Common myeloid progenitor, CD34-positive (primary cell): Measurements from ENCODE around the gene ZNF331.

ENCODE experiments used
- CTCF ChIA-PET: fragments of 350-600 bp; sonication (Branson Sonifier 250); formaldehyde crosslinking; loops from one replicate; lab custom pipeline; 2021; ENCODE audit warnings: antibody characterized with exemption; lab: Charles Lee
- POLR2A ChIA-PET: fragments of 350-600 bp; sonication (Branson Sonifier 250); formaldehyde crosslinking; loops from one replicate; lab custom pipeline; 2021; ENCODE audit warnings: antibody characterized with exemption; lab: Charles Lee
- DNase-seq, 3 donors: peaks; one replicate each; pipeline versions ENCODE4 v3.0.0 to v3.0.0-alpha.2; 2013
- H3K27ac ChIP-seq, 2 experiments: 1 replicate in 1 of 2; 2 replicates in 1 of 2; pipeline ENCODE4 v1.7.0; 2013; ENCODE audit warnings: inconsistent platforms in 2 of 2, low read length in 2 of 2, mild to moderate bottlenecking in 2 of 2, low read depth in 1 of 2, moderate library complexity in 1 of 2; ENCODE audit not compliant: severe bottlenecking in 2 of 2, insufficient read depth in 1 of 2, poor library complexity in 1 of 2
- H3K27me3 ChIP-seq, 5 experiments: replicated peaks in 2 of 5; 1 replicate in 3 of 5; 2 replicates in 2 of 5; pipeline versions ENCODE4 v1.6.1 to v1.7.0; 2013; ENCODE audit warnings: low read length in 4 of 5, mild to moderate bottlenecking in 2 of 5, moderate library complexity in 2 of 5, inconsistent platforms in 1 of 5; ENCODE audit not compliant: insufficient read depth in 5 of 5, control insufficient read depth in 4 of 5
- H3K36me3 ChIP-seq, 4 experiments: 1 replicate in 2 of 4; 2 replicates in 2 of 4; pipeline versions ENCODE4 v1.6.1 to v1.7.0; 2013; ENCODE audit warnings: low read length in 3 of 4, control low read depth in 1 of 4, mild to moderate bottlenecking in 1 of 4; ENCODE audit not compliant: control insufficient read depth in 4 of 4, insufficient read depth in 4 of 4
- H3K4me1 ChIP-seq, 4 experiments: 1 replicate in 3 of 4; 2 replicates in 1 of 4; pipeline versions ENCODE4 v1.6.1 to v1.7.1; 2013; ENCODE audit warnings: low read length in 3 of 4, mild to moderate bottlenecking in 3 of 4, control low read depth in 1 of 4, inconsistent platforms in 1 of 4, moderate library complexity in 1 of 4; ENCODE audit not compliant: control insufficient read depth in 4 of 4, insufficient read depth in 4 of 4; ENCODE audit errors: control extremely low read depth in 1 of 4
- H3K4me3 ChIP-seq, 7 experiments: 1 replicate in 4 of 7; 2 replicates in 3 of 7; pipeline versions ENCODE4 v1.5.1 to v1.7.0; 2013; ENCODE audit warnings: mild to moderate bottlenecking in 7 of 7, low read length in 6 of 7, moderate library complexity in 6 of 7, inconsistent platforms in 2 of 7, low read depth in 2 of 7, control low read depth in 1 of 7; ENCODE audit not compliant: insufficient read depth in 4 of 7, control insufficient read depth in 1 of 7; ENCODE audit errors: extremely low read depth in 1 of 7
- H3K9me3 ChIP-seq, 5 experiments: 1 replicate in 4 of 5; 2 replicates in 1 of 5; pipeline versions ENCODE4 v1.6.1 to v1.7.1; 2013; ENCODE audit warnings: low read length in 4 of 5, mild to moderate bottlenecking in 2 of 5, inconsistent platforms in 1 of 5, low read depth in 1 of 5, moderate library complexity in 1 of 5; ENCODE audit not compliant: control insufficient read depth in 4 of 5, insufficient read depth in 2 of 5; ENCODE audit errors: control extremely low read depth in 1 of 5
- WGBS: methylation state at CpG from one replicate; pipeline ENCODE4 v1.1.5; 2013; ENCODE audit not compliant: insufficient coverage; 5-methylcytosine and 5-hydroxymethylcytosine counted together

The ZNF331 gene

DNA sequence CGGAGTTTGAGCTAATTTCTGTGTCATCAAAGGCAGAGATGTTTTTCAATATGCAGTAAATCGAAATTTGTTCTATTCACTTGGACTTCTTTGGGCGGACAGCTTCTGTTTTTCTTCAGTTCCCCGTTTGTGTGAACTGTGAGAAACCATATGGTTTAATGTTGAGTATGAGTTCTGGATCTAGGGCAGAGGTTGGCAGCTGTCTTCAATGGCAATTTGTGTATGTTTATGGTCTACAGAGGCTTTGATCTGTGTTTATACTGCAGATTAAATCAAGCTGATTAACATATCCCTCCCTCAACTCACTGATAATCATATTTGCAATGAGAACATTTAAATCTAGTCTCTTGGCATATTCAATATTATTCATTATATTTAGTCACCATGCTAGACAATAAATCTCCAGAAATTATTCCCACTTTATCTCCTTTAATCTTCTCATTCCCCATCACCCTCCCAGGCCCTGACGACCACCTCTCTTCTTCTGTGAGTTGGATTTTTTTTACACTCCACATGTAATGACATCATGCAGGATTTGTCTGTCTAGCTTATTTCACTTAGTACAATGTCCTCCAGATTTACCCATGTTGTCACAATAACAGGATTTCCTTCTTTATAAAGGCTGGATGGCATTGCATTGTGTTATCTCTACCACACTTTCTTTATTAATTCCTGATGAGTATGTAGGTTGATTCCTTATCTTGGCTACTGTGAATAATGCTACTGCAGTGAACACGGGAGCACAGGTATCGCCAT is 9.0 kb downstream of the ZNF331 start:
- Histone ChIP-seq H3K9me3 (no peaks in the 10 kb centered on the region), H3K27me3 (no peaks in the 10 kb centered on the region), H3K4me3 (no peak overlapping the region), H3K36me3 (peaks cover 0 to 10% (median 5%) of the 10 kb centered on the region in 4 experiments), H3K27ac (no peak overlapping the region), H3K4me1 (no peaks in the 10 kb centered on the region)
- ChIA-PET POLR2A (no interaction called here), CTCF (interaction anchor here (1.4 kb wide), 1 partner anchor 9 kb away, joined by 3 read pairs; the partner anchor contains the start of gene ZNF331)
- DNase-seq, result no peak
- 85% methylated on average over 5 of the region's 7 CpGs for WGBS

- H3K9me3 ChIP-seq, result no peaks in the 10 kb centered on the region
- H3K4me3 ChIP-seq, result no peak overlapping the region
- no peak overlapping the region for H3K27ac ChIP-seq
- WGBS, result 95% methylated on average over 2 of the region's 3 CpGs
- CTCF ChIA-PET, result no interaction called here
- POLR2A ChIA-PET, result no interaction called here
- DNase-seq, result no peak
- peaks cover 0 to 6% (median 3%) of the 10 kb centered on the region in 4 experiments for H3K36me3 ChIP-seq
- peaks cover 0 to 5% (median 0%) of the 10 kb centered on the region in 4 experiments for H3K4me1 ChIP-seq
- no peaks in the 10 kb centered on the region for H3K27me3 ChIP-seq
These were observed 11.4 kb downstream of the ZNF331 start for GRCh38 chr19:53549340-53549739.

GRCh38 chr19:53552001-53552721 is 14.2 kb downstream of the ZNF331 start:
- peaks cover 0 to 8% (median 0%) of the 10 kb centered on the region in 4 experiments for H3K4me1 ChIP-seq
- H3K27me3 ChIP-seq, result no peaks in the 10 kb centered on the region
- no peak overlapping the region for H3K4me3 ChIP-seq
- no peaks in the 10 kb centered on the region for H3K9me3 ChIP-seq
- H3K27ac ChIP-seq, result no peak overlapping the region
- peaks cover 0 to 2% (median under 1%) of the 10 kb centered on the region in 4 experiments for H3K36me3 ChIP-seq
- CTCF ChIA-PET, result no interaction called here
- WGBS, result 94% methylated on average over 3 of the region's 6 CpGs
- DNase-seq, result no peak
- POLR2A ChIA-PET, result no interaction called here

GRCh38 chr19:53553156-53553555 is 15.2 kb downstream of the ZNF331 start:
- H3K27me3 ChIP-seq, result no peaks in the 10 kb centered on the region
- H3K36me3 ChIP-seq, result peaks cover 0 to 8% (median 4%) of the 10 kb centered on the region in 4 experiments
- H3K4me3 ChIP-seq, result peak overlapping the region in 2 of 7 experiments; percentile 73 to 84
- H3K4me1 ChIP-seq, result peaks cover 0 to 8% (median 0%) of the 10 kb centered on the region in 4 experiments
- no peak overlapping the region for H3K27ac ChIP-seq
- CTCF ChIA-PET, result no interaction called here
- H3K9me3 ChIP-seq, result no peaks in the 10 kb centered on the region
- POLR2A ChIA-PET, result no interaction called here
- no peak for DNase-seq
- WGBS, result no CpG with 5 or more reads among the region's 2 CpGs

DNA sequence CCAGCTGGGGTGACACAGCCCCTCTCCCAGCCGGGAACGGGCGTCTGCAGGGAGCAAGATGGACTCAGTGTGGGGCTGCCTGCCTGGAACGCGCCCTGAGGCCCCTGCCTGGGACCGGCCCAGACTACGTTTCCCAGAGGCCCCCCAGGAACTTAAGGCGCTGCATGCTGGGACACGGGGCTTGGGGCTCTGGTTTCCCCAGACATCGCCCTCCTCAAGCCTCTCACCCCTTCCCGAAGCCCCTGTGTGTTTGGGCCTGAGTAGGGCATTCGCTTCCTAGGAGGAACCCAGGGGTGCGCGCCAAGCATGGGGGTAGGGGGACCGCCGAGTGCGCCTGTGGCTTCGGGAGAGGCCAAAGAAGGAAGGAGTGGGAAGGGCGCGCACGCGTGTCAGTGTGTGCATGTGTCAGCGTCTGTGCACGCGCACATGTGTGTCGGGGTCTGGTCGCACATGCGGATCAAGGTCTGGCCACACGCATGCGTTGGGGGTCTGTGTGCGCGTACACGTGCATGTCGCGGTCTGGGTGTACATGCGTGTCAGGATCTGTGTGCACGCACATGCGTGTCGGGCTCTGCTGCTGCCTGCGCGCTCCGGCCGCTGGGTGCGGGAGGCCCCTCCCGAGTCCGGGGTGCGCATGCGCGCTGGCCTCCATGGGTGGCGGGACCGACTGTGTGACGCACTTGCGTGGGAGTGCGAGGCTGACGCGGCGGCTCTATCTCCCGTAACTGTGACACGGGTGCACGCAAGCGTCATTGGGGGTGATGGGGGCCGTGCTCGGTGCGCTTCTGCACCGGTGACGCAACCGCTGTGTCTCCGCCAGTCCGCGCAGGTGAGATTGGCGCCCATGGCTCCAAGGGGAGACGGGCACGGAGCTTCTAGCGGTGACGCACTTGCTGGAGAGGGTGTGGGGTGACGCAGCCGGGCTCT is 16.2 kb downstream of the ZNF331 start:
- no peaks in the 10 kb centered on the region for H3K9me3 ChIP-seq
- ChIA-PET CTCF (no interaction called here), POLR2A (no interaction called here)
- peaks cover 0 to 13% (median 6%) of the 10 kb centered on the region in 4 experiments for H3K36me3 ChIP-seq
- peak overlapping the region; percentile 54 to 71 for H3K27ac ChIP-seq
- DNase-seq, result peak; percentile 86 to 94 (median 94)
- peaks cover 0 to 8% (median 0%) of the 10 kb centered on the region in 4 experiments for H3K4me1 ChIP-seq
- 43% methylated on average over 61 of the region's 77 CpGs for WGBS
- H3K4me3 ChIP-seq, result peak overlapping the region; percentile 65 to 84 (median 68)
- H3K27me3 ChIP-seq, result no peaks in the 10 kb centered on the region

GRCh38 chr19:53554804-53555203 is 16.9 kb downstream of the ZNF331 start:
- Histone ChIP-seq H3K4me1 (peaks cover 0 to 8% (median 0%) of the 10 kb centered on the region in 4 experiments), H3K4me3 (peak overlapping the region; percentile 65 to 84 (median 68)), H3K9me3 (no peaks in the 10 kb centered on the region), H3K27me3 (no peaks in the 10 kb centered on the region), H3K36me3 (peaks cover 0 to 18% (median 6%) of the 10 kb centered on the region in 4 experiments), H3K27ac (peak overlapping the region; percentile 33 to 71)
- WGBS, result 58% methylated on average over 13 of the region's 24 CpGs
- POLR2A ChIA-PET, result no interaction called here
- DNase-seq, result no peak
- CTCF ChIA-PET, result no interaction called here
